A204.1 (cell line): ENCODE results near the gene CEP43.
"Not testable (repeated sequence)": the region's sequence is repeated elsewhere in the genome, so short reads cannot be mapped to it uniquely, and the experiment has no call there.

Source experiments
- FAIRE-seq: peaks from 2 replicates; lab custom pipeline; 2012; peaks lifted over from hg19 to GRCh38; lab: Jason Lieb, UNC

CEP43 gene

DNA sequence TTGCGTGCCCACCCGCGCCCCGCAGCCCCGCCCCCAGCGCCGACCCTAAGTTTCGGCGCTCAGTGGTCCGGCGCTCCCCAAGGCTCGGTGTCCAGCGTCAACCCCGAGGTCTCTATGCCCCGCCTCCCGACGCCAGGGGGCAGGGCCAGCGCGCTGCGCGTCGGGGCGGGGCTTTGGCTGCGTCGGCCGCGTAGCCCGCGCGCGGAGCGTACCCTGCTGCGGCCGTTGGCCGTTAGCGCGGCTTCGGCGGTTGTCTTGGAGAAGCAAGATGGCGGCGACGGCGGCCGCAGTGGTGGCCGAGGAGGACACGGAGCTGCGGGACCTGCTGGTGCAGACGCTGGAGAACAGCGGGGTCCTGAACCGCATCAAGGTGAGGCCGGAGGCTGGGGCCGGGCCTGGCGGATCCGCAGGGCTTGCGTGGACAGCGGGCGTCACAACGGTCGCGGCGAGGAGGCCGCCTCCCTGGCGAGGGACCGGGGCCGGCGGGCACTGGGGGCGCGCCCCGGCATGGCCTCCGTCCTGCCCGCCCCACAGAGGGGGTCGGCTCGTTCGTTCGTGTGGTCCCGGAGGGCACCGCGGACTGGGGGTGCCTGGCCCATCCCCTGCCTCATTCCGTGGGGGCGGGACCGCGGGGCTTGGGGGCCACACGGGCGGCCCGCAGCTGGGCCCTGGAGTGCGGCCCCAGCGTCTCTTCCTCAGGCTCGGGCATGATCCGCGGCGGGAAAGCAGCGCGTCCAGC is at the start of gene CEP43:
TSS of gene CEP43 (plus strand) at position 253 of the 739 bp plus-strand sequence. CDS start at position 269, 16 bp downstream.
- no peak for FAIRE-seq

GRCh38 chr6:166949528-166950442 is 49.4 kb upstream of the CEP43 start:
- no peak for FAIRE-seq

DNA sequence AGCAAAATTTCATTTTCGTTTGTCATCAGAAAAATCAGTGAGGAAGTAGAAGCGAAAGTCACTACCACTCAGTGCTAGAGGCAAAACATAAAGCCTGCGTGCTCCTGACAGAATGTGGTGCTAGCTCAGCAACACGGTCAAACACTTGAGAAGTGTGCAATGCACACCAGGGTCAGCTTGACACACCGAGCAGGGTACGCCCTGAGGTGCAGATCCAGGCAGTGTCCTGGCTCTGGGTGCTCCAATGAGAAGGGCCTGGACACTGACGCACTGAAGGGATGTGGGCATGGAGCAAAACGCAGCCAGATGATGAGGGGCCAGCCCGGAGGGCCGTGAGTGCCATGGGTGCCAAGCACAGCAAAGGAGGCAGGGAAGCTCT is 48.8 kb upstream of the CEP43 start:
- no peak for FAIRE-seq

DNA sequence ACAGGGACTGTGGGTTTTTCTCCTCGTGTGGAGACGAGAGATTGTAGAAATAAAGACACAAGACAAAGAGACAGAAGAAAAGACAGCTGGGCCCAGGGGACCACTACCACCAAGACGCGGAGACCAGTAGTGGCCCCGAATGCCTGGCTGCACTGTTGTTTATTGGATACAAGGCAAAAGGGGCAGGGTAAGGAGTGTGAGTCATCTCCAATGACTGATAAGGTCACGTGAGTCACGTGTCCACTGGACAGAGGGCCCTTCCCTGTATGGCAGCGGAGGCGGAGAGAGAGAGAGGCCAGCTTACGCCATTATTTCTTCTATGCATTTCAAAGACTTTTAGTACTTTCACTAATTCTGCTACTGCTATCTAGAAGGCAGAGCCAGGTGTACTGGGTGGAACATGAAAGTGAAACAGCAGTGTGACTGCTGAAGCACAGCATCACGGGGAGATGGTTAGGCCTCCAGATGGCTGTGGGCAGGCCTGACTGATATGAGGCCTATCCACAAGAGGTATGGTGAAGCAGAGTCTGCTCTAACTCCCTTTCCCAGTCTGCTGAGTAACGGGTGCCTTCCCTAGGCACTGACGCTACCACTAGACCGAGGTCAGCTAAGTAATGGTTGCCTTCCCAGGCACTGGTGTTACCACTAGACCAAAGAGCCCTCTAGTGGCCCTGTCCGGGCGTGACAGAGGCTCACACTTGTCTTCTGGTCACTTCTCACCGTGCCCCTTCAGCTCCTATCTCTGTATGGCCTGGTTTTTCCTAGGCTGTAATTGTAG is 48.1 kb upstream of the CEP43 start:
- FAIRE-seq: not testable (repeated sequence)

- no peak for FAIRE-seq
Observed at GRCh38 chr6:166951670-166952060, 47.5 kb upstream of the CEP43 start.

- no peak for FAIRE-seq
Observed at GRCh38 chr6:166952121-166952520, 47.1 kb upstream of the CEP43 start.

DNA sequence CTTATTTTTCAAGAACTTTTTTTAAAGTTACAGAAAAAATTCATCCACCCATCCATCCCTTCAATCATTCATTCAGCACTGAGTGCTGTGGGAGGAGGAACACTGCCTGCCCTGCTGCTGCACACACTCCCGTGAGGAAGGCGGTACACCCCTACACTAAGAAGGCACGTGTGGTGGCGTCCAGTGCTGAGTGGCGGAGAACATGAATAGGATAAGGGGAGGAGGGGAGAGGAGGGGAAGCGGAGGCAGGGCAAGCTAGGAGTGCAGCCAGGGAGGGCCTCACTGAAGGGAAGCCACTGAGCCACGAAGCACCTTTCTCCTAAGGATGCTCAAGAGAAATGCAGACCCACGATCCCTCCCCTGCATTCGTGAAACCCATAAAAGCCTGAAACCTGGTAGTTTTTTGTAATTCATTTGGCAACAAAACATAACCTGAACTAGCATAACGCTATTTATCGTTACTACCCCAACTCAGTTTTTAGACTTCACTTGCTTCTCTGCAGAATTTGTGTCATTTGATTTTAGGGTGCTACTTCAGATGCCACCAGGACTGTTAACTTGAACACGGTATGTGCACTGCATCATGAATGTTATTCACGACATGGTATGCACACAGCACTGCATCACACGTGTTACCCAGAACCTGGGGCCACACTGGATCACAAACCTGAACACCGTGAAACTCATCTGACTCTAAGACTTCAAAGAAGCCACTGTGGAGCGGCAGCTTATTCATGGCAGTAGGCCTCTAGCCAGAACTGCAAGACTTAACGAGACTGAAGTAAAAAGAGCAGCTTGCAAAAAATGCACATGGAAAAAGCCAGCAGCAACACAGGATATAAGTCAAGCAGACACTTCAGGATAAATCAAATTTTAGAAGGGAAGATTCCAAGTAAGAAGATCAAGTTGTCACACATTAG is 46.4 kb upstream of the CEP43 start:
- no peak for FAIRE-seq

DNA sequence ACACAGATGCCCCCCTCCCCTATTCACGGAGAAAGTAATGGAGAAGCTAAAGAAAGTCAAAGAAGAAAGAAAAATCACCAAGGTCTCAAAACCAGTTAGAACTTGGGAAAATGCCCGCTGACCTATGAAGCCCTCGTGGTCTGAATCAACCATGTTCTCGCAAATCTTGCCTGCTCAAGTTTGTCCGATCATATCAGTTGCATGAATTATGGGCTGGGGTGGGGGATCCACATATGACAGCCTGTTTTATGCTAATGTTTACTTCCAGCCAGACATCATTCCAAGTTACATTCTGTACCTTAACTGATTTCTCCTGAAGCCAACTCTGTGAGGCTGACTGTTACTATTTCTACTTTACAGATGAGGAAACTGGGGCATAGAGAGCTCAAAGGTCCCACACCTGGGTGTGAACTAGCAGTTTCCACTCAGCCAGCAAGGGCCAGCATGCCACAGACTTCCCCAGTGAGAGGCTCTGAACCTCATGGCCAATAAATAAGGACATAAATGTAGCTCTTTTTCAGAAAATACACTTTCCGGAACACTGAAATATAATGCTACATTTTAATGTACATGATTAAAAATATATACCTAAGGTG is 45.0 kb upstream of the CEP43 start:
- FAIRE-seq: no peak

GRCh38 chr6:166955121-166955864 is 43.9 kb upstream of the CEP43 start:
- FAIRE-seq: no peak

DNA sequence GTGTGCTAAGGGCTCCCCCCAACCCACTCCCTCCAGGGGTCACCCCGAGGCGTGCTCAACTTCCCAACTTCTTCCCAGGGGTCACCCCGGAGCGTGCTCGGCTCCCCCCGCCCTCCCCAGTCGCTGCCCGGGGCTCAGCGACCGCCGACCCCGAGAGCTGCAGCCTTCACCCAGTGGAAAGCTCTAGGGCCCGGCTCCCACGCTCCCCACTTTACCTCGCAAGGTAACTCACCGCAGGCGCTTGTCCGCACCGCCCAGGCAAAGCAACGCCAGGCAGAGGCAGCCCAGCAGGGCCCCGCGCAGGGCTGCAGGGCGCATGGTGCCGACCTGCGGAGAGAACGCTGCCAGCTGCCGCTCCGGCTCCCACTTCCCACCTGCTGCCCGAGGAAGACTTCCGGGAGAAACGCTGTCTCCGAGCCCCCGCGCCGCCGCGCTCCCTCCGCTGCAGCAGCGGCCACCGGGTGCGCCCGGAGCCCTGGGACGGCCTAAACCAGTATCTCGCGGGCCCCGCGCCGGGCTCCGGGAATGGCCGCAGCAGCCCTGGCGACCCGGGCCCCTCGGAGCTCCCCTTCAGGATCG is 43.2 kb upstream of the CEP43 start:
- no peak for FAIRE-seq

GRCh38 chr6:166956444-166957086 is 42.6 kb upstream of the CEP43 start, which contains the start of gene RNASET2:
TSS of gene RNASET2 (minus strand) at chr6:166956550. CDS start at chr6:166956182, 368 bp downstream.
- FAIRE-seq: no peak

DNA sequence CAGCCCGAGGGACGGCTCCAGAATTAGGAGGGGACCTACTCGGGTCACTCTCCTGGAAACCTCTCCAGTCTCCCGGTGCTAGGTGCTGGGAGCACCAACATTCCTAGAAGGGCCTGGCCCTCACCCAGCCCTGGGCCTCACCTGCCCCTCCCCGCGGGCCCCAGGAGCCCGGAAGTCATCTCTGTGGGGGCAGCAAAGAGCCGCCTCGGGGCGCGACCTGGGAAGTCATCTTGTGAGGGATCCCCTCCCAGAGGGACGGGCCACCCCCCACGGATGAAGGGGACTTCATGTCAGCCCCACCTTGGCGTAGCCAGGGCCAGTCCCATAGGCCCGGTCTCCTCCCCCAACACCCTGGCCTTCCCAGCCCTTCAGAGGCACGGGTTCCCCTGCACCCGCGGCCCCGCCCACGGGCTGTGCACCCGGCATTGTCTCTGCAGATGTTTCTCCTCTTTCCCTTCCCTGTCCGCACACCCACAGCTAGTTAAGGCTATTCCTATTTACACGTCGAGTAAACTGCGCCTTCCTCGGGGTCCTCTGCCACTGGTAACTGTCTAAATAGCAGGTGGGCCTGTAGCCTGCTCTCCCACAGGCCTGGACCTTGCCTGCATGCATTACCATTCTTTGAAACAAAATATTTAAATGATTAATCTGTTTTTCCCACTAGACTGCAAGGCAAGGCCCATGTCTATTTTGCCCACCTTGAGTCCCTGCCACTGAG is 42.0 kb upstream of the CEP43 start:
- FAIRE-seq: no peak

- FAIRE-seq: no peak
Observed at GRCh38 chr6:166957805-166958076, 41.5 kb upstream of the CEP43 start.

GRCh38 chr6:166958926-166959861 is 40.0 kb upstream of the CEP43 start:
- FAIRE-seq: no peak

- no peak for FAIRE-seq
Observed at GRCh38 chr6:166959911-166960608, 39.1 kb upstream of the CEP43 start.

GRCh38 chr6:166960609-166960978 is 38.6 kb upstream of the CEP43 start:
- no peak for FAIRE-seq

- FAIRE-seq: no peak
Observed at GRCh38 chr6:166966268-166966667, 32.9 kb upstream of the CEP43 start.
